KMS-11 (cell line): ENCODE measurements around the gene ATP5F1E.

Experiments
- H2AFZ ChIP-seq: fragments of 200-600 bp; sonication (generic); 2 replicates; pipeline ENCODE4 v1.6.1; 2016; ENCODE audit warnings: antibody characterized with exemption, mixed run types, low read depth
- H3K27ac ChIP-seq: fragments of 200-600 bp; sonication (generic); 2 replicates; pipeline ENCODE4 v1.6.1; 2016; ENCODE audit warnings: mild to moderate bottlenecking, mixed run types
- H3K27me3 ChIP-seq: fragments of 200-600 bp; sonication (generic); 2 replicates; pipeline ENCODE4 v1.6.1; 2017; ENCODE audit warnings: mild to moderate bottlenecking, low read depth, mixed run types, moderate library complexity; ENCODE audit not compliant: insufficient read depth
- H3K36me3 ChIP-seq: fragments of 200-600 bp; sonication (generic); 2 replicates; pipeline ENCODE4 v1.6.1; 2017; ENCODE audit warnings: mild to moderate bottlenecking, mixed run types; ENCODE audit not compliant: insufficient read depth
- H3K4me1 ChIP-seq: fragments of 200-600 bp; sonication (generic); 2 replicates; pipeline ENCODE4 v1.6.1; 2016; ENCODE audit warnings: mild to moderate bottlenecking, low read depth, mixed run types; ENCODE audit not compliant: poor library complexity, severe bottlenecking
- H3K4me2 ChIP-seq: fragments of 200-600 bp; sonication (generic); 2 replicates; pipeline ENCODE4 v1.7.0; 2016; ENCODE audit warnings: mild to moderate bottlenecking, mixed run types
- H3K4me3 ChIP-seq: fragments of 200-600 bp; sonication (generic); IDR thresholded peaks from 2 replicates; pipeline ENCODE4 v1.6.1; 2017; ENCODE audit warnings: low read depth, low read length, mixed read lengths; ENCODE audit not compliant: insufficient read depth
- H3K79me2 ChIP-seq: fragments of 200-600 bp; sonication (generic); 2 replicates; pipeline ENCODE4 v1.6.1; 2016; ENCODE audit warnings: low read depth, mixed run types; ENCODE audit not compliant: insufficient read depth
- H3K9ac ChIP-seq: fragments of 200-600 bp; sonication (generic); 2 replicates; pipeline ENCODE4 v1.6.1; 2016; ENCODE audit warnings: mild to moderate bottlenecking, mixed run types
- H4K20me1 ChIP-seq: fragments of 200-600 bp; sonication (generic); 2 replicates; pipeline ENCODE4 v1.6.1; 2016; ENCODE audit warnings: mild to moderate bottlenecking, mixed run types; ENCODE audit not compliant: insufficient read depth
- CTCF ChIP-seq: fragments of 200-600 bp; sonication (generic); conservative IDR thresholded peaks from 2 replicates; pipeline ENCODE4 v1.6.1; 2017; ENCODE audit warnings: low read depth, mild to moderate bottlenecking, antibody characterized with exemption, low read length, moderate library complexity, mixed read lengths

ATP5F1E gene

GRCh38 chr20:59048681-59049030 lies 16.5 kb upstream of the ATP5F1E start:
- no peak for TF ChIP-seq CTCF
- Histone ChIP-seq H2AFZ (no peak overlapping the region), H3K79me2 (no peaks in the 10 kb centered on the region), H3K27ac (no peak overlapping the region), H3K4me3 (no peak overlapping the region), H3K9ac (no peak overlapping the region), H3K27me3 (no peaks in the 10 kb centered on the region), H3K36me3 (no peaks in the 10 kb centered on the region), H4K20me1 (no peaks in the 10 kb centered on the region), H3K4me2 (no peak overlapping the region), H3K4me1 (no peaks in the 10 kb centered on the region)

GRCh38 chr20:59047938-59048680 lies 16.0 kb upstream of the ATP5F1E start:
- no peak overlapping the region for H3K27ac ChIP-seq
- no peak overlapping the region for H2AFZ ChIP-seq
- H3K79me2 ChIP-seq = no peaks in the 10 kb centered on the region
- H3K9ac ChIP-seq = no peak overlapping the region
- no peak overlapping the region for H3K4me2 ChIP-seq
- H3K4me3 ChIP-seq = no peak overlapping the region
- no peaks in the 10 kb centered on the region for H3K27me3 ChIP-seq
- H3K36me3 ChIP-seq = no peaks in the 10 kb centered on the region
- H4K20me1 ChIP-seq = no peaks in the 10 kb centered on the region
- peaks cover 3% of the 10 kb centered on the region for H3K4me1 ChIP-seq
- no peak for TF ChIP-seq CTCF

- Histone ChIP-seq H3K4me3 (no peak overlapping the region), H3K27me3 (no peaks in the 10 kb centered on the region), H2AFZ (no peak overlapping the region), H3K9ac (no peak overlapping the region), H3K79me2 (peaks cover 7% of the 10 kb centered on the region), H4K20me1 (no peaks in the 10 kb centered on the region), H3K27ac (no peak overlapping the region), H3K4me2 (no peak overlapping the region), H3K4me1 (peaks cover 6% of the 10 kb centered on the region), H3K36me3 (no peaks in the 10 kb centered on the region)
- no peak for TF ChIP-seq CTCF
Measured at GRCh38 chr20:59046862-59047261, 14.7 kb upstream of the ATP5F1E start.

- no peak overlapping the region for H3K4me2 ChIP-seq
Measured at GRCh38 chr20:59044796-59045195, 12.7 kb upstream of the ATP5F1E start.

More at GRCh38 chr20:59044796-59045195, 12.7 kb upstream of the ATP5F1E start:
- Histone ChIP-seq H3K9ac (no peak overlapping the region), H3K79me2 (peaks cover 28% of the 10 kb centered on the region), H4K20me1 (no peaks in the 10 kb centered on the region), H3K27ac (no peak overlapping the region), H3K27me3 (no peaks in the 10 kb centered on the region), H3K4me3 (no peak overlapping the region), H3K36me3 (no peaks in the 10 kb centered on the region), H2AFZ (no peak overlapping the region), H3K4me1 (peaks cover 27% of the 10 kb centered on the region)
- TF ChIP-seq CTCF = no peak
